GM21576 (cell line): ENCODE results near the gene IRAK2.

Experiments used
- ATAC-seq: cut with Tn5 transposase; IDR thresholded peaks from one replicate; pipeline ENCODE4 v1.9.1; 2021; ENCODE audit warnings: mild to moderate bottlenecking, moderate library complexity; ENCODE audit not compliant: unreplicated experiment

Gene IRAK2

DNA sequence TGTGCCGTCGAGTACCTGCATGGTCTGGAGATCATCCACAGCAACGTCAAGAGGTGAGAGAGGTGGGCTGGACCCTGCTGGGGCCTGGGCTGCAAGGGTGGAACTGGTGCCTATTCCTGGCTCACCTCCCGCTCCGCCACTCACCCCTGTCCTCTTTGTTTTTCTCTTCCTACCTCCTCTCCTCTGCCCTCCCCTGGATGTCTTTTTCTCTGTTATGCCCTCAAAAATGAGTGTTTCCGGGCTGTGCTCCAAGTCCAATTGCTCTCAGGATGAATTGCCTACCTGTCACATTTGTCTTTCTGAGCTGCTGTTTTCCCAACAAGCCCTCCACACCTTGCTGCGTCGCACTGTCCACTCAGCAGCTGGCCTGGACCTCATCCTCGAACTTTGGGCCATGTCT, 55.0 kb downstream of the IRAK2 start:
- ATAC-seq, result no peak

DNA sequence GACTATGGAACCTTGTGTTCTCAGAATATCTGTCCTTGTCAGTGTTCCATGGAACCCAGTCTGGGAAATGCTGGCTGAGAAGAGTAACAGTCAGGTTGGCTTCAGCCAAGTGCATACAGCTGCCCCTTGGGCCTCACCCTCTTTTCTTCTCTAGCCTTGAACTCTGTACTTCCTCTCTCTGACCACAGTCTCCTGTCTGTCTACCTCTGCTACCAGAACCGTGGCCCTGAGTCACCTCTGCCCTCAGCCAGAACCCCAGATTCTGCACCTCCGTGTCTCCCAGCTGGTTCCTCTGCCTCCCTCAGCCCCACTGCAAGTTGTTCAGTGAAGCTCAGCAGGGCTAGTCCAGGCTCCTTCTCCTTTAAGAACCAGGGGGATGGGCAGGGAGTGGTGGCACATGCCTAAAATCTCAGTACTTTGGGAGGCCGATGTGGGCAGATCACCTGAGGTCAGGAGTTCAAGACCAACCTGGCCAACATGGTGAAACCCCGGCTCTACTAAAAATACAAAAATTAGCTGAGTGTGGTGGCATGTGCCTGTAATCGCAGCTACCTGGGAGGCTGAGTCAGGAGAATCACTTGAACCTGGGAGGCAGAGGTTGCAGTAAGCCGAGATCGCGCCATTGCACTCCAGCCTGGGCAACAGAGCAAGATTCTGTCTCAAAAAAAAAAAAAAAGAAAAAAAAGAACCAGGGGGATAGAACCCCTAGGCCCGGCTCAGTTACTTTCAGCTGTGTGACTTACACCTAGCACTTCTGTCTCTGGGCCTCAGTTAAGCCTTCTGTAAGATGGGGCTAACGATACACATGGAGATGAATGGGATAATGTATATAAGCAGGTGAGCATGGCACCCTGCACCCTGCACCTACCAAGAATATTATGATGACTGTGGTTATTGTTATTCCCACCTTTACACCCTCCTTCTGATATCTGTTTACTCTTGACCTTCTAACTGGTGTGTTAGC, 59.2 kb downstream of the IRAK2 start:
- ATAC-seq, result peak; percentile 55

DNA sequence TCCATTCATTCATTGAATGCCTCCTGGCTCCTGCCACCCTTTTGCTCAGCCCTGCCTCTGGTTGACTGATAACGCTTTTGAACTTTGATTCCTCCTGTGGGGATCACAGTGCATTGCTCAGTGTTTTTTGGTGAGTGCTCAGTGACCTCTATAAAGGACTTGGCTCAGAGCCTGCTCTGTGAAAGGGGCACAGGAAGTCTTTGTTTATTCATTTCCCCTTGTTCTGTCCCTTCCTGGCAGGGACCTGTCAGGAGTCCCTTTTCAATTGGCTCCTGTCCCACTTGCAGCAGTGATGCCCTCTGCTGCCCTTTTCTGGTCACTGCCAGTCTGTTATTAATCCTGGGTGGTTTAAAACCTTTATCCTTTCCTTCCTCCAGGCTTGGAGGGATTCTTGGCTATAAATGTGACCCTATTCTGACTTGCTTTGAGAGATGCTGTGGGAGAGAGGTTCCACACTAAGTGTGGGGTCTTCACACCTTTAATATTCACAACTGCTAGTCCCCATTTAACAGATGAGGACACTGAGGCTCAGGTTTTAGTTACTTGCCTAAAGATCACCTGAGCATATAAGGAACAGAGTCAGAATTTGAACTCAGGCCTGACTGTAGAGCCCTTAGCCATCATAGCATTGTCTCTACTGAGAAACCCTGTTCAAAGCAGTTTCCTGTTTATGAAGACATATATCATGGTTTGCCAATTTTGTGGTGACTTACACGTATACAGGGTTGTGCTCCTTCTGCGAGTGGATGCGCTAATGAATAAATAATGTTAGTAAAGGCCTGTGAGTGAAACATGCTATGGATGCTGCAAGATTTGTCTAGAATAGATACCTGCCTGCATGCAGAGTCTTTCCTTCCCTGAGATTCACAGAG, 60.3 kb downstream of the IRAK2 start:
- ATAC-seq, result peak; percentile 38

DNA sequence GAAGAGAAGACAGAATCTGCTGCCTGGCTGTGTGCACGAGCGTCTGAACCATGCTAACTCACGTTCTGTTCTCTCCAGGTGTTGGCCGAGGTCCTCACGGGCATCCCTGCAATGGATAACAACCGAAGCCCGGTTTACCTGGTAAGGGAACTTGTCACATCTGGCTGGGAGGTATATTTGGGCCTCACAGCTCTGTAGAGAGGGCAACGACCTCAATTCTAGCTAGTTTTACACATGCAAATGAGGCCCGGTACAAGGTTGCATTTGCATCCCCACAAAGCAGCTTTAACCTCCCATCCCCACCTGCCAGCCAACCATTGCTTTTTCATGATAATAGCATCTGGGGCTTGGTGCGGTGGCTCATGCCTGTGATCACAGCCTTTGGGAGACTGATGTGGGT, 61.6 kb downstream of the IRAK2 start:
- no peak for ATAC-seq

DNA sequence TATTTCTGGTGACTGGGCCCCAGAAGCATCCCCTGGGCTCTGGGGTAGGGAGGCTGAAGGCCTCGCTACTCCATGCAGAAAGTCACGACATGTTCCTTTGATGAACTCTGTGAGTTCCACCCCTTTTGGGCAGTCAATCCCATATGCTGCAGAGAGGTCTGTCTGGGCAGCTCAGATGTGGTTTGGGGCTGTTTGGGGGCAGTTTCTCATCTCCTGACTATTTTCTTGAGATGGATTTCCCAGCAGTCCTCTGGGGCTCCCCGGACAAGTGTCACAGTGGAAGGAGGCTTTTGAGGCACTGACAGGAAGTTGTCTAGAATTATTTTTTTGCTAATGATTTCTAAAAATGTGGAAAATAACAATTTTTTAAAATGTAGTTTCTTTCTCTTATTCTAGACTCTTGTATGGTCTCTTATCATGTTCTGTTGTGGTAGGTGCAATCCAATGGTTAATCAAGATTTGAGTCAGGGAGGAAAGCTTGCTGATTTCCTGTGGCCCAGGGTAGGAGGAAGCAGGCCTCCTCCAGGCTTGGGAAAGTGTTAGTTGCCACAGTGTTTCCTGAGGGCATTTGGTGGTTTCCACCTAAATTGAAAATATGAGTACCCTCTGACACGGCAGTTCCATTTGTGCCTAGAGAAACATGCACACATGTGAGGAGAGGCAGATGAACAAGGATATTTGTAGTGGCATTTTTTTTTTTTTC, 63.7 kb downstream of the IRAK2 start:
- no peak for ATAC-seq

DNA sequence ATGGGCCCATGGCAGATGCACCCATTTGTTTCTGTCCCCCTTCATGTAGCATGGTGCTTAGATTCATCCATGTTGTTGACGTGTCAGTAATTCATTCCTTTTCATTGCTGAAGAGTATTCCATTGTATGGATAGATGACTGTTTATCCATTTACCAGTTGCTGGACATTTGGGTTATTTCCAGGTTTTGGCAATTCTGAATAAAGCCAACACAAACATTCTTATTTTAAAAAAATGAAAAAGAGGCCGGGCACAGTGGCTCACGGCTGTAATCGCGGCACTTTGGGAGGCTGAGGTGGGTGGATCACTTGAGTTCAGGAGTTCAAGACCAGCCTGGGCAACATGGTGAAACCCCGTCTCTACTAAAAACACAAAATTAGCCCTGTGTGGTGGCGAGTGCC, 64.9 kb downstream of the IRAK2 start:
- ATAC-seq, result no peak

DNA sequence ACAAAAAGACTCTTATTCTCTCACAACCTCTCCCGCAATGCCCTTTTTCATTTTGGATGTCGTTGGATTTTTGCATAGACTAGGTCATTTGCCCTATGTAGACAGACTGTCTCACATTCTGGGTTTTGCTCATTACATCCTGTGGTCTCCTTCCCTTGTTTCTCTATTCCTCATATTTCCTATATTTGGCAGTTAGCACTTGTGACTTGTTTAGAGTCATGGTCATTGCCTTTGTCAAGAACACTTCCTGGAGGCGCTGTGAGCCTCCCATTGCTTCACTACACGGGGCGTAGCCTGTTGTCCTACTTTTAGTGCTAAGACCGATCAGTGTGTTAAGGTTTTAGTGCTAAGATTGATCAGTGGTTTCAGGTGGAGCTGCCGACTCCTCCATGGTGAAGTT, 67.4 kb downstream of the IRAK2 start:
- no peak for ATAC-seq

DNA sequence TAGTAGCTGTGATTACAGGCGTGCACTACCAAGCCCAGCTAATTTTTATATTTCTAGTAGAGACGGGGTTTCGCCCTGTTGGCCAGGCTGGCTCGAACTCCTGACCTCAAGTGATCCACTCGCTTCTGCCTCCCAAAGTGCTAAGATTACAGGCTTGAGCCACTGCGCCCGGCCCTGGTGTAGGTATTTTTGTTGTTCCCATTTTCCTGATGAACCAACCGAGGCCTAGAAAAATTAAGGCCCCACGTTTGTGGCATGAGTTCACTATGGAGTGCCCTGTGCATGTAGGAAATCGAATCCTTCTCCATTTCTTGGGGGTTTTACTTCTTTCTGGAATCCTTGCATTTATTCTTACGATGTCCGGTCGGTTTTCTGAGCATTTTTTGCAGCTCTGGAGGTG, 69.3 kb downstream of the IRAK2 start:
- ATAC-seq, result no peak

DNA sequence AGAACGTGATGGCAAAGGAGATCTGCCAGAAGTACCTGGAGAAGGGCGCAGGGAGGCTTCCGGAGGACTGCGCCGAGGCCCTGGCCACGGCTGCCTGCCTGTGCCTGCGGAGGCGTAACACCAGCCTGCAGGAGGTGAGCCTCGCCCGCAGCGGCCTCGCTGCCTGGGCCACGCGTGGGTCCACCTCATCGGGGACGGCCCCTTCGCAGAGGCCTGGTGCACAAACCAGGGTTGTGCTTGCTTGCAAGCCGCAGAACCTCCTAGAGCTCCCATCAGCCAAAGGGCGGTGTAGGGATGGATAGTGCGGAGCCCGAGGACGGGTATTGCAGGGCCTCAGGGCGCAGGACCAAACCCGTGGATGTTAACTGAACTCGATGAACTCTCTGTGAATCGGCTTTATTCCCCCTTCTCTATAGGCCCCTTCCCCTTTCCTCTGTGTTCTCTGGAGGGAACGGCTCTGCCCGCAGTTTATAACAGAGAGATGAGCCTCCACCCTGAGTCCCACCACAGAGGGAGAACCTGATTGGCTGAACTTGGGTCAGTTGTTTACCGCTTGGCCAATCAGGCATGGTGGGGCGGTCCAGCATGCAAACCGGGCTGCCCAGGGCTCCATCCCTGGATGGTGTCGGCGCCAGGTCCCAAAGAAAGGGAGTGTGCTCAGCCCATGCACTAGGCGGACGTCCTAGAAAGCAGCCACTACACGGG, 70.0 kb downstream of the IRAK2 start:
- no peak for ATAC-seq

DNA sequence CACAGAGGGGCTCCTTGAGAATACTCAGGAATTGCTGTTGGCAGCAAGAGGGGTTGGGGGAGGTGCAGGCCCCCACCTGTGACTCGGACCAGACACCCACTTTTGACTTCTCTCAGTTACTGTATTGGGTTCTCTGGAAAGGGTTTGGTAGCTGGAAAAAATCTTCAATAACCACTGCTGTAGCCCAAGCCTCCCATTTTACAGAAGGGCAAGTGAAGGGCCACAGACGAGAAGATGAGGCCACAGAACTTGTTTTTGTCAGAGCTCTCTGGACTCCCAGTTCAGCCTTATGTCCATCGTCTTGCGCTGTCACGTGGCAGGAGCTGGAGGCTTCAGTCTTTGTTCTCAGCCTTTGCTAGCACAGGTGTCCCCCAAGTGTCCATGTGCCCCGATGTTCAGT, 70.8 kb downstream of the IRAK2 start:
- no peak for ATAC-seq

DNA sequence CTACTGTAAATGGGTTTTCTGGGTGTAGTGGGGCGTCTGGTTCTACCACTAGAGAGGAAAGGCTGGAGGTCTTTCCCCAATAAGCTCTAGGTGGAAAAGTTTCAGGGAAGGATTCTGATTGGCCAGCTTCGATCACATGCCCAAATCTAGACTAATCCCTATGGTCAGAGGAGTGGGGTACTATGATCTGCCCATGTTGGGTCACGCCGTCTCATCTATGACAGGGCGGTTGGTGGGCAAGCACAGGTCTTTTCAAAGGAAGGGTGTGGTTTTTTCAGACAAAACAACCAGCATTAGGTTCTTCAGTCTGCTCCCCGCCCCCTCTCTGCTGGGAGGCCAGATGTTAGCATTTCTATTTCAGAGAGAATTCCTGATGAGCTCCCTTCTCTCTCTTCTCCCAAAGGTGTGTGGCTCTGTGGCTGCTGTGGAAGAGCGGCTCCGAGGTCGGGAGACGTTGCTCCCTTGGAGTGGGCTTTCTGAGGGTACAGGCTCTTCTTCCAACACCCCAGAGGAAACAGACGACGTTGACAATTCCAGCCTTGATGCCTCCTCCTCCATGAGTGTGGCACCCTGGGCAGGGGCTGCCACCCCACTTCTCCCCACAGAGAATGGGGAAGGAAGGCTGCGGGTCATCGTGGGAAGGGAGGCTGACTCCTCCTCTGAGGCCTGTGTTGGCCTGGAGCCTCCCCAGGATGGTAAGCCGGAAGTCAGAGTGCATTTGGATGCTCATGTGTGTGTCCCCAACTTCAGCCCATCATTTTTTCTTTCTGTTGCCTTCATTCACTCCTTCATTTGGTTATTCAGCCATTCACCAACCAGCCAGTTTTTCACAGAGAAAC, 73.8 kb downstream of the IRAK2 start:
- no peak for ATAC-seq

DNA sequence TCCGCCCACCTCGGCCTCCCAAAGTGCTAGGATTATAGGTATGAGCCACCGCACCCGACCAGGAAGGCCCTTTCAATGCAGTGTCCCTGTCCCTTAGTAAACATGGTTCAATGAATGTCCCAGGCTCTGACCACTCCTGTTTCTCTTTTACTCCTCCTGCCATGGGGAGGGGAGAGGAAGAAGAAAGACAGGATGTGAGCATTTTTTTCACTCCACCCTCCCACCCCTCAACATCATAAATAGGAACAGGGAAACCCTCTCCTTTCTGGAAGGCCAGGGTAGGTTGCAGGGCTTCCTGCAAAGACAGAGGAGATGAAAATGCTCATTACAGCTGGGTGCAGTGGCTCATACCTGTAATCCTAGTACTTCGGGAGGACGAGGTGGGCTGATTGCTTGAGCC, 76.1 kb downstream of the IRAK2 start:
- ATAC-seq, result no peak

DNA sequence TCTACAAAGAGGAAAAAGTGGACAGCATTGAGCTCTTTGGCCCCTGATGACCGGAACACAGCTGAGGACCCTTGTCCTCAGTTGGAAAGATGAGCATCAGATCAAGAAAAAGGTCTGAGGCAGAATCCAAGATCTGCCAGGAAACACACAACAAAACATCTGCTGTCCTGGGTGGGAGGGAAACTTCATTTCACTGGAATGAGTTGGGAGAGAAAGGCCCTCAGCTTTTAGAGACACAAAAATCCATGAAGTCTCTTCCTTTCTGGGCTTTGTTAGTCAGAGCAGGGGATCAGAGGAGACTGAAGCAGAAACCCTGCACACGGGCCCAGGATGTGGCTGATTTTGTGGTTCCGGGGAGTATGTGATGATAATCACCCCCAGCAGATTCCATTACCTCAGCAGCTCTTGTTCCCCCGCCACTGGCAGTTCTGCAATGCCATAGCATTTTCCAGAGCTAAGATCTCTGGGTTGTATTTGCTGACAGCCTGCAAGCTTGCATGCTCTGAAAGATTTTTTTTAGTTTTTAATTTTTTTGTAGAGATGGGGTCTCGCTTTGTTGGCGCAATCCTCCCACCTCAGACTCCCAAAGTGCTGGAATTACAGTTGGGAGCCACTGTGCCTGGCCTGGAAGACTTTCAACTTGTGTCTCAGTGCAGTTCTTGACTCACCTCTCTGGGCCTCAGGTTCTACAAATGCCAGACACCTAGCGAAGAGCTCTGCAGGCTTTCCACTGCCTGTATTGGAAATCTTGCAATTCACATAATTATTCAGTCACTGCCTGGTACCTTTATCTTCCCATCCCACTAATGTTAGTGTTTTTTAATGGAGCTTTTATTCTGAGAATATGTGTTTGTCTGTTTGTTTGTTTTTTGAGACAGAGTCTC, 77.7 kb downstream of the IRAK2 start:
- peak; percentile 46 for ATAC-seq

DNA sequence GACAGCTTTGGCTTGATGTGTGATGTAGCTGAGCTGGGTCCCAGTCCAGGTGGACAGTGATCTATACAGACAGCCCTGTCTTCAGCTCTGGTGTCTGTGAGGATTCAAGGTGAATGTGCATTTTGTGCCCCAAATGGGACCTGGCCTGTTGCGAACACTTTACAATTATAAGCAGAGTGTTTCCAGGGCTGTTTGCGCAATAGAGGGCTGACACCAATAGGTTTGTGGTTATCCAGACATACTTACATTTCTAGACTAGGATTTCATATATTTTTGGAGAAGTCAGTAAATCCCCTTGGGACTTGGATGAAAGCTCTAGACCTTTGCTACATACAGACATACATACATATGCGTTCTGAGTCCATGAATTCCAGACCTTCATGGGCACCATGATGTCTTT, 79.3 kb downstream of the IRAK2 start:
- ATAC-seq, result no peak

DNA sequence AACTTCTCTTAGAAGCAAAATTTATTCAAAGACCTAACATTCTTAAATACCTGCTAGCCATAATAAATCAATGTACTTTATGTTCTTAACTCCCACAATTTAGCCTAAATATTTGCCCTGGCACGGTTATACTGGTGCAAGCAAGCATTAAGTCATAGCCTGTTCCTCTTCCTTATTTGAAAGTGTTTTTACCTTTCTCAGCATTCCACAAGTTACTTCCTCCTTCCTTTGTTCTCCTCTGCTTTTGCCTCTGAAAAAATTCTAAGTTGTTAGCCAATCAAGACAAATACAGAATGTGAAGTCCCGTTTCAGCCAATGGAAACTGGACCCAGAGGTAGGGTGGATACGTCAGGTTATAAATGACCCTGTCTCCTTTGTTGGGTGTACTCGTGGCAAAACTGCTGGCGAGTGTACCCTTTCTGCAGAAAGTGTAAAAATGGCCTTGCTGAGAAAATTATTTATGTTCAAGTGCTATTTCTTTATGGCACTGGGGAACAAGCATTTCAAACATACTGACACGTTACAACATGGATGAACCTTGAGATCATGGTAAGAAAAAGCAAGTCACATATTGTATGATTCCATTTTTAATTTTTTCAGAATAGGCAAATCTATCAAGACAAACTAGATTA, 80.5 kb downstream of the IRAK2 start:
- no peak for ATAC-seq

DNA sequence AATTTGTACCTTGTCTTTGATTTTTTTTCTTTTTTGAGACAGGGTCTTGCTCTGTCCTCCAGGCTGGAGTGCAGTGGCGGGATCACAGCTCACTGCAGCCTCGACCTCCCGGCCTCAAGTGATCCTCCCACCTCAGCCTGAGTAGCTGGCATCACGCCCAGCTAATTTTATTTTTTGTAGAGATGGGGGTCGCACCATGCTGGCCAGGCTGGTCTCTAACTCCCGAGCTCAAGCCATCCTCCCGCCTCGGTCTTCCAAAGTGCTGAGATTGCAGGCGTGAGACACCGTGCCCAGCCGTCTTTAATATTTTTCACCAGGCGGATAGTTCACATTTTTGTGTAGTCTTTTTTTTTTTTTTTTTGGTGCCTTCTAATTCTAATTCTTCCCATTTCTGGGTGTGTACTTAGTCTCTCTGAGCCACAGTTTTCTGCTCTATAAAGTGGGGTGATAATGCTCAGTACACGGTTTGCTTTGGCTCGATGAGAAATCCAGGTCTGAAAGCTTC, 83.0 kb downstream of the IRAK2 start:
- no peak for ATAC-seq

DNA sequence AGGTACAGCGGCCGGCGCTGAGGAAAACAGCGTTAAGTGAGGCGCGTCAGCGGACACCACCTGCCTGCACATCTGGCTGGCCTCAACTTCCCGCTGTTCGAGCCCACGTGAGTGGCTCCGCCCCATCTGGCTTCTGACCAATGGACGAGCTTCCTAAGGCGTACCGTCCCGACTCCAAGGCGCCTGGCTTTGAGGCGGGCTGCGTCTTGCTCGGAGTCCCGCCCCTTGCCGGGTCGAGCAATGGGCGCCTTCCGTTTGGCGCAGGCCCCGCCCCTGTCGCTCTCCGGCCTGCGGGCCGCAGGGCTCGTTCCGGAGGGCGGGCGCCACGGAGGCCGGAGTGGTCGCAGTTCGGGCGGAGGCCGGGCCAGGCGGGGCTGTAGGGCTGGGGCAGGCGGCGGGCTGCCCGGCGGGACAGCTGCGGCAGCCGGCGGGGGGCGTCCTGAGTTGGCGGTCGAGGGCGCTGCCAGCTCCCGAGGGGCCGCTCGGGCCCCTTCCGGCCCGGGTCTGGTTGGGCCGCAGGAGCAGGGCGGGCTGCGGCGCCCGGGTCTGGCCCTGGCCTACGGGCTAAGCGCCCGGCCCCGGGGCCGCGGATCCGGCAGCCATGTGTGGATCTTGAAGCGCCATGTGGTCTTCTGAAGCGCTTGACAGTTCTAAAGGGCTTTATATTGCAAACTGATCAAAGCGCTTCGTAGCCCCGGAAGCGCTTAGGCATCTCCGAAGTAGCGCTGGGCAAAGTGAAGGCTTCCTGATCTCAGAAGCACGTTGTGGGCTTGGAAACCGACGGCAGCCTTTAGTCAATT, 83.7 kb downstream of the IRAK2 start, which contains the start of gene TATDN2:
TATDN2 (plus strand) TSS at position 276 of the 800 bp plus-strand sequence. CDS start 742 bp downstream, outside the sequence.
- ATAC-seq, result peak; percentile 96
